Chondrocyte (in vitro differentiated cells): ENCODE measurements around the gene GAPVD1. TPM values are rescaled to one million over a fixed set of nuclear protein-coding genes. Genes with fewer than 3 reads are reported as not detected.
A peak's percentile ranks its signal among the peaks of the same experiment; 100 is the strongest.
"Not testable (repeated sequence)": the region's sequence is repeated elsewhere in the genome, so short reads cannot be mapped to it uniquely, and the experiment has no call there.

Source experiments
- DNase-seq: peaks from one replicate; pipeline ENCODE4 v3.0.0; 2021; ENCODE audit warnings: mixed read lengths, low spot score
- H3K27ac Mint-ChIP-seq: one replicate; pipeline ENCODE4 v1.8.0; 2021; ENCODE audit warnings: mild to moderate bottlenecking, moderate library complexity, mixed read lengths; ENCODE audit not compliant: unreplicated experiment
- H3K27me3 Mint-ChIP-seq: 2 replicates; pipeline ENCODE4 v1.8.0; 2021; ENCODE audit warnings: low read depth, mixed read lengths
- H3K36me3 Mint-ChIP-seq: 2 replicates; pipeline ENCODE4 v1.8.0; 2021; ENCODE audit warnings: low read depth, mixed read lengths
- H3K4me1 Mint-ChIP-seq: 2 replicates; pipeline ENCODE4 v1.8.0; 2021; ENCODE audit warnings: low read depth, mild to moderate bottlenecking, mixed read lengths
- H3K4me3 Mint-ChIP-seq: one replicate; pipeline ENCODE4 v1.8.0; 2021; ENCODE audit warnings: mild to moderate bottlenecking, moderate library complexity, mixed read lengths; ENCODE audit not compliant: unreplicated experiment
- H3K9me3 Mint-ChIP-seq: 2 replicates; pipeline ENCODE4 v1.8.0; 2021; ENCODE audit warnings: low read depth, mixed read lengths
- long read RNA-seq: library from polyadenylated mRNA; stranded (forward); transcript quantifications from one replicate; pipeline ENCODE4 v2.0.0, GENCODE V29; 2021
- total RNA-seq: library from RNA; stranded (reverse); gene quantifications from 3 replicates; pipeline ENCODE4 v1.2.1, GENCODE V29; 2021
- TF ChIP-seq, protein P1 (sequence below): fragments of 200-600 bp; sonication (generic); IDR thresholded peaks from 2 replicates; pipeline ENCODE4 v1.5.0; 2021; ENCODE audit warnings: antibody characterized with exemption, mild to moderate bottlenecking, moderate library complexity

The GAPVD1 gene
- total RNA-seq = 46.2 to 57.0 TPM (median 47.9 TPM) in 3 replicates
- long read RNA-seq, full-length matches to known transcripts = 3 of 33 reads
- long read RNA-seq, partial matches to known transcripts = 2 of 33 reads
- long read RNA-seq, other reads (novel, unspliced or antisense) = 28 of 33 reads

DNA sequence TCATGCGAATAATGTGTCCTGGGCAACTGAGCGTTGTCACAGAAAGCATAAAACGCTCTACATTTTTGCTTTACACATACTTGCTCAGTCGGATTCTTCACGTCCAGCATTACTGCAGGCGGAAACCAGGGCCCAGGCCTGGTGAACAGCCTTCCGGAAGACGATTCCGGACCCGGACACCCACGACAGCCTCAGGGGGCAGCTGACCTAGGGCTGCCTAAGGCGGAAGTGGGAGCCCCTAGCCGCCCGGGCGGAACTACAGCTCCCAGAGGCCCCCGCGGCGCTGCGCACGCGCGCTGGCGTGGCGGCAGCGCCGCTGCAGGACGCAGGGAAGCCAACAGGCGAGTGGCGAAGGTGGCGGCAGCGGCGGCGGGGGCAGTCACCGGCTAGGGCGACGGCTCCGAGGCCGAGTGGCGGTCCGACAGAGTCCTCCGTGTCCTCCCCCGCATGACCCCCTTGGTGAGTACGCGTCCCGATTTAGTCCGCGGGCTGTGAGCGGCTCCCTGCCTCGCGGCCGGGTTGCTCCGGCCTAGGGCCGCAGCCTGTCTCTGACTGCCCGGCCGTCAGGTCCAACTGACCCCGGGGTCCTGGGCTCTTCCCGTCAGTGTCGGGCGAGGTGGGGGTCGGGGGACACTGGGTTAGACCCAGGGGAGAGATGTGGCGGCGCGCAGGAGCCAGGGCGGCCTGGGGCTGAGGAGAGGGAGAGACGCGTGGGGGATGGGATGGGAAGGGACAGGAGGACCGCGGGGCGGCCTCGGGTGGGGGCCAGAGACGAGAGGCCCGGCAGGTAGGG, at the start of gene GAPVD1:
TSS of gene GAPVD1 (plus strand) at position 326 of the 793 bp plus-strand sequence. CDS start 37,096 bp downstream, outside the sequence.
- H3K27ac Mint-ChIP-seq = peak within 1 kb of the TSS; percentile 94
- TF ChIP-seq, protein P1, sequence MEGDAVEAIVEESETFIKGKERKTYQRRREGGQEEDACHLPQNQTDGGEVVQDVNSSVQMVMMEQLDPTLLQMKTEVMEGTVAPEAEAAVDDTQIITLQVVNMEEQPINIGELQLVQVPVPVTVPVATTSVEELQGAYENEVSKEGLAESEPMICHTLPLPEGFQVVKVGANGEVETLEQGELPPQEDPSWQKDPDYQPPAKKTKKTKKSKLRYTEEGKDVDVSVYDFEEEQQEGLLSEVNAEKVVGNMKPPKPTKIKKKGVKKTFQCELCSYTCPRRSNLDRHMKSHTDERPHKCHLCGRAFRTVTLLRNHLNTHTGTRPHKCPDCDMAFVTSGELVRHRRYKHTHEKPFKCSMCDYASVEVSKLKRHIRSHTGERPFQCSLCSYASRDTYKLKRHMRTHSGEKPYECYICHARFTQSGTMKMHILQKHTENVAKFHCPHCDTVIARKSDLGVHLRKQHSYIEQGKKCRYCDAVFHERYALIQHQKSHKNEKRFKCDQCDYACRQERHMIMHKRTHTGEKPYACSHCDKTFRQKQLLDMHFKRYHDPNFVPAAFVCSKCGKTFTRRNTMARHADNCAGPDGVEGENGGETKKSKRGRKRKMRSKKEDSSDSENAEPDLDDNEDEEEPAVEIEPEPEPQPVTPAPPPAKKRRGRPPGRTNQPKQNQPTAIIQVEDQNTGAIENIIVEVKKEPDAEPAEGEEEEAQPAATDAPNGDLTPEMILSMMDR = peak; percentile 72
- peaks cover 5% of the 10 kb centered on the region for H3K36me3 Mint-ChIP-seq
- H3K9me3 Mint-ChIP-seq = no peaks in the 10 kb centered on the region
- H3K27me3 Mint-ChIP-seq = no peaks in the 10 kb centered on the region
- peaks cover 37% of the 10 kb centered on the region for H3K4me1 Mint-ChIP-seq
- H3K4me3 Mint-ChIP-seq = peak within 1 kb of the TSS; percentile 98
- peak; percentile 94 for DNase-seq

DNA sequence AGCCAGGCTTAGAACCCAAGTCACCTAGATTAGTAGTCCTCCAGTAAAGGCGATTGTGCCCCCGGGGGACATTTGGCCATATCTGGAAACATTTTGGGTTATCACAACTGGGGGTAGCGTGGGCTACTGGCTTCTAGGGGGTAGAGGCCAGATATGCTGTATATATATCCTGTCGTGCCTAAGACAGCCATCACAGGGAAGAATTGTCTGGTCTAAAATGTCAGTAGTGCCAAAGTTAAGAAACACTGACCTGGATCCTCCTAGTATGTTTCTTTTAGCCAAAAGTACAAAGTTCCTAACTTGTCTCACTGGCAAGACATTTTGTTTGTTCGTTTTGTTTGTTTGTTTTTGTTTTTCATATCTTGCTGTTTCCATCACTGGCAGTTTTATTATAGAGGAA, 47.4 kb upstream of the GAPVD1 start:
- peaks cover 12% of the 10 kb centered on the region for H3K36me3 Mint-ChIP-seq
- H3K9me3 Mint-ChIP-seq = no peaks in the 10 kb centered on the region
- H3K4me3 Mint-ChIP-seq = no peak overlapping the region
- H3K4me1 Mint-ChIP-seq = no peaks in the 10 kb centered on the region
- TF ChIP-seq, protein P1 = no peak
- H3K27me3 Mint-ChIP-seq = no peaks in the 10 kb centered on the region
- no peak overlapping the region for H3K27ac Mint-ChIP-seq
- DNase-seq = no peak

- Mint-ChIP-seq H3K9me3 (no peaks in the 10 kb centered on the region), H3K27ac (no peak overlapping the region), H3K36me3 (peaks cover 16% of the 10 kb centered on the region), H3K4me3 (no peak overlapping the region), H3K4me1 (no peaks in the 10 kb centered on the region), H3K27me3 (no peaks in the 10 kb centered on the region)
- TF ChIP-seq, protein P1 = no peak
- DNase-seq = no peak
These were observed 43.0 kb upstream of the GAPVD1 start for GRCh38 chr9:125218621-125219020.

GRCh38 chr9:125224858-125225257, 36.8 kb upstream of the GAPVD1 start:
- not testable (repeated sequence) for H3K27me3 Mint-ChIP-seq, H3K27ac Mint-ChIP-seq, H3K9me3 Mint-ChIP-seq, DNase-seq, H3K4me1 Mint-ChIP-seq, H3K4me3 Mint-ChIP-seq
- peaks cover 14% of the 10 kb centered on the region for H3K36me3 Mint-ChIP-seq

DNA sequence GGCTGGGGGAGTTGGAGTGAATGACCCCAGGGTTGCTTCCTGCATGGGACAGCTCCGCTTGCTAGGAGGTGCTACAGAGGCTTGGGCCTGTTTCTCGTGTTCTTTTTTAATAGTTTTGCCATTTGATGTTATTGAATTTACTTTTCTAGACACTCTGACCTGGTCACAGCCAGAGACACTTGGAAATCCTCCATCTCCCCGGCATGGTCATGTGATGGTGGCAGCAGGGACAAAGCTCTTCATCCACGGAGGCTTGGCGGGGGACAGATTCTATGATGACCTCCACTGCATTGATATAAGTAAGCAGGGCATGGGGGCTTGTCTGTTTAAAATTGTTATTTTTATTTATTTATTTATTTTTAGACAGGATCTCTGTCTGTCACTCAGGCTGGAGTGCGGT, 33.9 kb upstream of the GAPVD1 start:
- Mint-ChIP-seq H3K27me3 (no peaks in the 10 kb centered on the region), H3K27ac (no peak overlapping the region), H3K4me1 (no peaks in the 10 kb centered on the region), H3K9me3 (no peaks in the 10 kb centered on the region), H3K36me3 (peaks cover 6% of the 10 kb centered on the region), H3K4me3 (no peak overlapping the region)
- DNase-seq = peak; percentile 10
- TF ChIP-seq, protein P1 = no peak
